Measurements from ENCODE around the gene PDE4B. TPM values are rescaled to one million over a fixed set of nuclear protein-coding genes. Genes with fewer than 3 reads are reported as not detected.
"Not testable (repeated sequence)": the region's sequence is repeated elsewhere in the genome, so short reads cannot be mapped to it uniquely, and the experiment has no call there.

Gene PDE4B
- total RNA-seq, 1 donor from 2014 or later, result 29.0 TPM

- DNase-seq (ENCODE audit: extremely low spot score in 2 of 2), result no peak
- intact Hi-C loops (cut with DNase I), result no loop called here
- TF ChIP-seq POLR2AphosphoS5 (IDR thresholded peaks at IDR 0.05; ENCODE audit: insufficient read depth in 1 of 2, low read depth in 1 of 2), result no peak
- no peak for TF ChIP-seq POLR2A (IDR thresholded peaks at IDR 0.05)
- TF ChIP-seq CTCF (IDR thresholded peaks at IDR 0.05), result no peak
- Histone ChIP-seq H3K4me3 (no peak overlapping the region), H3K36me3 (no peaks in the 10 kb centered on the region), H3K27me3 (no peaks in the 10 kb centered on the region), H3K4me1 (no peaks in the 10 kb centered on the region), H3K27ac (no peak overlapping the region), H3K9me3 (no peaks in the 10 kb centered on the region)
Observed at GRCh38 chr1:66119148-66119547, 326.5 kb downstream of the PDE4B start.

- Histone ChIP-seq H3K4me1 (no peaks in the 10 kb centered on the region), H3K9me3 (no peaks in the 10 kb centered on the region), H3K4me3 (no peak overlapping the region), H3K27ac (no peak overlapping the region), H3K36me3 (no peaks in the 10 kb centered on the region), H3K27me3 (no peaks in the 10 kb centered on the region)
- intact Hi-C loops (cut with DNase I), result no loop called here
- DNase-seq (ENCODE audit: extremely low spot score in 2 of 2), result no peak
- no peak for TF ChIP-seq POLR2AphosphoS5 (IDR thresholded peaks at IDR 0.05; ENCODE audit: insufficient read depth in 1 of 2, low read depth in 1 of 2)
- TF ChIP-seq CTCF (IDR thresholded peaks at IDR 0.05), result no peak
- no peak for TF ChIP-seq POLR2A (IDR thresholded peaks at IDR 0.05)
Observed at GRCh38 chr1:66124670-66125069, 332.0 kb downstream of the PDE4B start.

- H3K36me3 ChIP-seq; H3K4me3 ChIP-seq; DNase-seq (ENCODE audit: extremely low spot score in 2 of 2); intact Hi-C loops (cut with DNase I); H3K9me3 ChIP-seq; H3K4me1 ChIP-seq; H3K27ac ChIP-seq; H3K27me3 ChIP-seq: not testable (repeated sequence)
Observed at GRCh38 chr1:66128641-66129040, 335.9 kb downstream of the PDE4B start.

- TF ChIP-seq POLR2A (IDR thresholded peaks at IDR 0.05) (no peak), CTCF (IDR thresholded peaks at IDR 0.05) (no peak)
- intact Hi-C loops (cut with DNase I), result no loop called here
- Histone ChIP-seq H3K27me3 (no peaks in the 10 kb centered on the region), H3K4me3 (no peak overlapping the region), H3K27ac (no peak overlapping the region), H3K36me3 (no peaks in the 10 kb centered on the region), H3K9me3 (no peaks in the 10 kb centered on the region), H3K4me1 (no peaks in the 10 kb centered on the region)
- DNase-seq (ENCODE audit: extremely low spot score in 2 of 2), result no peak
Observed at GRCh38 chr1:66132324-66132723, 339.6 kb downstream of the PDE4B start.

GRCh38 chr1:66134004-66134403, 341.3 kb downstream of the PDE4B start:
- H3K4me1 ChIP-seq, result no peaks in the 10 kb centered on the region
- H3K4me3 ChIP-seq, result no peak overlapping the region
- H3K36me3 ChIP-seq, result no peaks in the 10 kb centered on the region
- intact Hi-C loops (cut with DNase I), result no loop called here
- no peak for TF ChIP-seq CTCF (IDR thresholded peaks at IDR 0.05)
- TF ChIP-seq POLR2AphosphoS5 (IDR thresholded peaks at IDR 0.05; ENCODE audit: insufficient read depth in 1 of 2, low read depth in 1 of 2), result no peak
- no peak for TF ChIP-seq POLR2A (IDR thresholded peaks at IDR 0.05)
- DNase-seq (ENCODE audit: extremely low spot score in 2 of 2), result no peak
- no peaks in the 10 kb centered on the region for H3K9me3 ChIP-seq
- H3K27me3 ChIP-seq, result no peaks in the 10 kb centered on the region
- no peak overlapping the region for H3K27ac ChIP-seq

- no peak for TF ChIP-seq POLR2A (IDR thresholded peaks at IDR 0.05)
- no peak for TF ChIP-seq CTCF (IDR thresholded peaks at IDR 0.05)
- TF ChIP-seq POLR2AphosphoS5 (IDR thresholded peaks at IDR 0.05; ENCODE audit: insufficient read depth in 1 of 2, low read depth in 1 of 2), result no peak
- H3K4me1 ChIP-seq, result no peaks in the 10 kb centered on the region
- DNase-seq (ENCODE audit: extremely low spot score in 2 of 2), result no peak
- no peaks in the 10 kb centered on the region for H3K9me3 ChIP-seq
- H3K36me3 ChIP-seq, result no peaks in the 10 kb centered on the region
- H3K27ac ChIP-seq, result no peak overlapping the region
- intact Hi-C loops (cut with DNase I), result no loop called here
- H3K4me3 ChIP-seq, result no peak overlapping the region
- no peaks in the 10 kb centered on the region for H3K27me3 ChIP-seq
Observed at GRCh38 chr1:66135161-66135560, 342.5 kb downstream of the PDE4B start.

- H3K27me3 ChIP-seq; DNase-seq (ENCODE audit: extremely low spot score in 2 of 2); H3K4me3 ChIP-seq; H3K9me3 ChIP-seq; H3K36me3 ChIP-seq; H3K4me1 ChIP-seq; intact Hi-C loops (cut with DNase I); H3K27ac ChIP-seq: not testable (repeated sequence)
Observed at GRCh38 chr1:66136423-66136822, 343.7 kb downstream of the PDE4B start.

Measured in vagina (tissue), 2 donors.